Measurements from ENCODE around the gene ANGPTL8.

ANGPTL8 gene

DNA sequence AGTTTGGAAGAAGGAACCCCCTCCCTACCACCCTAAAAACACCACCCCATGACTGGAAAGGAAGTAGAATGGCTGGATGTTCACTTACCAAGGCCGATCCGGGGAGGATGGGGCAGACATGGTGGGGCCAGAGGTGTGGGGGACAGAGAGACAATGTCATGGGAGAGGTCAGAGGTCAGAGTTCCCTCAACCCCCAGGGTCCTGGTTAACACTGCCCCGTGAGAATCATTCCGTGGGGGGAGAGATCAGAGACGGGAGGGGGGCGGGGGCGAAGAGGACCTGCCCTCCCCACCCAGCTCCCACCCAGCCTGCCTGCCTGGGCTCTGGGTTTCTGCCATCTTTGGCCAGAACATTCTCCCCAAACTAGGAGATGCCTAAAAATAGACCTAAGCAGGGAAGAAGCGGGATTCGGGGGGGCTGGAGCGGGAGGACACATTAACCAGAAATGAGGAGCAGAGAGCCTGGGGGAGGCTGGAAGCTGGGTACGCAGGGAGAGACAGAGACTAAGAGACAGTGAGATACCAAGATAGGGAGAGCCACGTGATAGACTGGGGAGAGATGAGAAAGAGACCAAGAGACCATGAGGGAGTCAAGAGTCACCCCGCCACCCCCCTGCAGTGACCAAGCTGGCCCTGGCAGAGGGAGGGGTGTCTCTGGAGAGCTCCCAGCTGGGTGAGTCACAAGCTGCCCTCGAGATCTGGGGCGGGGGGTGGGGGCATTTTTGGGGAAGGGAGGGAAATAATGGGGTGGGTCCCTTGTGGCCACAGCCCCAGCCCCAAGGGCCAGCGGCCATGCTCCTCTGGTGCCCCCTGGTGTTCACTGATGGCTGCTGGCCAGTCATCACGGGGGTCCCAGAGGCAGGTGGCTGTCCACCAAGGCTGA, 36.0 kb upstream of the ANGPTL8 start:
- DNase-seq (ENCODE audit: low spot score): no peak

DNA sequence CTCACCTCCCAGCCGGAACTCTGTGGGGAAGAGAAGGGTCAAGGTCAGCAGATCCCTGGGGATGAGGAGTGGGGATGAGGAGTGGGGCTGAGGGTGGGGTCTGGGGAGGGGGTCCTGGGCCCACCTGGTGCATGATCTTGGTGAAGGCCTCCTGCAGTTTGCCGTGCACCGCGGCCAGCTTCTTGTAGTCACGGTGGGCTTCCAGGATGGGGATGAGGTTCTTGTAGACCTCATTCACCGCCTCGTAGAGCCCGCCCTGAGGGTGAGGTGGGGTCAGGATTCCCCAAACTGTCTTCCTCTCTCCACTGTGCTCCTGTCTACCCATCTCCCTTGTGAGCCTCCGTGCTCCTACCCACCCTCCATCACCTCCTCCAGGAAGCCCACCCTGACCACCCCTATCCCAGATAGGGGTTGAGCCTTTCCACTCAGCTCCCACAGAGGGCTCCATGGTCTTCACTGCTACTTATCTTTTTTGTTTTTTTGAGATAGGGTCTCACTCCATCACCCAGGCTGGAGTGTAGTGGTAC, 35.3 kb upstream of the ANGPTL8 start:
- DNase-seq (ENCODE audit: low spot score): no peak

DNA sequence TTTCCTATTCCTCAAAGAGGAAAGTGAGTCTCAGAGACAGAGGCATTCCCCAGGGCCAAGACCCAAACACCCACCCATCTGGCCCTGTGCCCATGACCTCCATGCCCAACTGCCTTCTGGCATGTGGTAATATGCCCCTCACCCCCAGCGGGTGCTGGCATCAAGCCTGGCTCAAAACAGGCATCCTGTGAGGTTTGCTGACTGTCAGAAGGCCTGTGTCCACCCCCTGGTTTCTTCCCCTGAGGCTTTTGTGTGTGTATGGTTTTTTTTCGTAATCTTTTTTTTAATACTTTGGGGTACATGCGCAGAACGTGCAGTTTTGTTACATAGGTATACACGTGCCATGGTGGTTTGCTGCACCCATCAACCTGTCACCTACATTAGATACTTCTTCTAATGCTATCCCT, 34.5 kb upstream of the ANGPTL8 start:
- no peak for DNase-seq (ENCODE audit: low spot score)

DNA sequence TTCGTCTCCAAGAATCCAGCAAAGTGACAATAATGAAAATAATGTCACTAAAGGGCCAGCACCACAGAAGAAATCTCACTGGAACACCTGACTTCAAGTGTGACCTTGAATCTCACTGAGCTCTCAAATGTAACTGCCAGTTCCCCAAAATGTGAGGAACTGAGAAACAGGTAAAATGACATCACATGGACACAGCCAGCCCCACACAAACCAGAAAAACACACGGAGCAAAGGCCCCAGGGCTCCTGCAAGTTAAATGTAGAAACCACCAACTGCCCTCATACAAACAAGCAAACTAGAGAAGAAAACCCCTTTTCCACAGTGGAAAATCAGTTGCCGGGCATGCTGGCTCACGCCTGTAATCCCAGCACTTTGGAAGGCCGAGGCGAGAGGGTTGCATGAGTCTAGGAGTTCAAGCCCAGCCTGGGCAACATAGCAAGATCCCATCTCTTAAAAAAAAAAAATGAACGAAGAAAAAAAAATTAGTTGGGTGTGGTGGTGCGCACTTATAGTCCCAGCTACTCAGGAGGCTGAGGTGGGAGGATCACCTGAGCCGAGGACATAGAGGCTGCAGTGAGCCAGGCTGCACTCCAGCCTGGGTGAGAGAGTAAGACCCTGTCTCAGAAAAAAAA, 33.4 kb upstream of the ANGPTL8 start:
- DNase-seq (ENCODE audit: low spot score): no peak

DNA sequence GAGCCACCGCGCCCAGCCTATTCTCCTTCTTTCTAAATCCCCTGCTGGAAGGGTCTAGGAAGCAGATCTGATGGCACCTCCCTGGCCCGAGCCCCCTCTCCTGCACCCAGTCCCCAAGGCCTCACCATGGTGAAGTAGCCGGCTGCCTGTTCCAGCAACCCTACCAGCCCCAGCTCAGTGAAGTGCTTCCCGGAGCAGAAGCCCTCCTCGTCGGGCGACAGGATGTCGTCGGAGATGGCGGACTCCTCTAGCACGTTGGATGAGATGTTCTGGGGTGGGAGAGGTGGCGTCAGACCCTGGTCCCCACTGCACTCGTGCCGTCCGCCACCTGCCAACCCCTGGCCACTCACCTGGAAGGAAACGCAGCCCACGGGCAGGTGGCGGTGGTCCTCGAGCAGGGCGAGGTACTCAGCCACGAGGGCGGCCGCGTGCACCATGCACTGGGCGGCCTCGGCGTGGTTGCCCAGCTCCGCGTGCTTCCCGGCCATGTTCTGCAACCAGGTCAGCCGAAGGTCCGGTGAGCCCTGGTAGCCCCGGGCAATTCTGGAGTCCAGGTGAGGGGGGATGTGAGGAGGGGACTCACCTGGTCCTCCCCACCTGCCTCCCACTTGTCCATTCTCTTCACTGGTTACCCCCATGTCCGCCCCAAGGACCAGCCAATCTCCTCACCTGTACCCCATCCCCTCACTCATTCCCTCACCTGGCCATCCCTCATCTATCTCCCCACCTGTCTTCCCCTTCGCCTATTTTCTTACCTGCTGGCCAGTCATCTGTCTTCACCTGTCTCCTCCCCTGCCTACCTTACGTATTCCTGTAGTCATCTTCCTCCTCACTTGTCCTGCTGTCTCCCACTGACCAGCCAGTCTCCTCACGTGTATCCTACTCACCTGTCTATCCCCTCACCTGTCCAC, 30.6 kb upstream of the ANGPTL8 start:
- no peak for DNase-seq (ENCODE audit: low spot score)

DNA sequence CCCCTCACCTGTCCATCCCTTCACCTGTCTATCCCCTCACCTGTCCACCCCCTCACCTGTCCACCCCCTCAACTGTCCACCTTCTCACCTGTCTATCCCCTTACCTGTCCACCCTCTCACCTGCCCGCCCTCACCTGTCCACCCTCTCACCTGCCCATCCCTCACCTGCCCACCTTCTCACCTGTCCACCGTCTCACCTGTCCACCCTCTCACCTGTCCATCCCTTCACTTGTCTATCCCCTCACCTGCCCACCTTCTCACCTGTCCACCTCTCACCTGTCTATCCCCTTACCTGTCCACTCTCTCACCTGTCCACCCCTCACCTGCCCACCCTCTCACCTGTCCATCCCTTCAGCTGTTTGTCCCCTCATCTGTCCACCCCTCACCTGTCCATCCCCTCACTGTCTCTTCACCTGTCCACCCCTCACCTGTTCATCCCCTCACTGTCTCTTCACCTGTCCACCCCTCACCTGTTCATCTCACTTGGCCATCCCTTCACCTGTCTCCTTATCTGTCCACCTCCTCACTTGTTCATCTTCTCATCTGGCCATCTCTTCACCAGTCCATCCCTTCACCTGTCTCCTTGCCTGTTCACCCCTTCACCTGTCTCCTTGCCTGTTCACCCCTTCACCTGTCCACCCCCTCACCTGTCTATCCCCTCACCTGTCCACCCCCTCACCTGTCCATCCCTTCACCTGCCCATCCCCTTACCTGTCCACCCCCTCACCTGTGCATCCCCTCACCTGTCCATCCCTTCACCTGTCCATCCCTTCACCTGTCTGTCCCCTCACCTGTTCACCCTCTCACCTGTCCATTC, 29.4 kb upstream of the ANGPTL8 start:
- DNase-seq (ENCODE audit: low spot score): no peak

DNA sequence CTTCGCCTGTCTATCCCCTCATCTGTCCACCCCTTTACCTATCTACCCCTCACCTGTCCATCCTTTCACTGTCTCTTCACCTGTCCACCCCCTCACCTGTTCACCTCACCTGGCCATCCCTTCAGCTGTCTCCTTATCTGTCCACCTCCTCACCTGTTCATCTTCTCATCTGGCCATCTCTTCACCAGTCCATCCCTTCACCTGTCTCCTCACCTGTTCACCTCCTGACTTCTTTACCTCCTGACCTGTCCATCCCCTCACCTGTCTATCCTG, 28.8 kb upstream of the ANGPTL8 start:
- no peak for DNase-seq (ENCODE audit: low spot score)

DNA sequence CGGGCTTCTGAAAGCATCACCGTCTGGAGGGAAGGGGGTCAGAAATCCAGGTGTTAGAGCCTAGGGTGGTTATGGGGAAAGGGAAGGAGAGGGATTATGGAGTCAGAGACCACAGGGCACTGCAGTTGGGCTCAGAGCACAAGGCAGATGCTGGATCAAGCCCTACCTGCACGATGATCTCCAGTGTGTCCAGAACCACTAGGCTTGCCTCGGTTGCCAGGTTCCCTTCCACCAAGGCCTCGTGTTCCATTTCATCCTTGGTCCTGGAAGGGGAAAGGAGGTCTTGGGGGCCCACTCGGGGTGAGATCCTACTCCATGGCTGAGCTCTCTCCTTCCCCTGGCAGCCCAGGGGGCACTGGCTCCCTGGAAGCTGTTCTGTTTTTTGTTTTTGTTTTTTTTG, 25.0 kb upstream of the ANGPTL8 start:
- DNase-seq (ENCODE audit: low spot score): no peak

DNA sequence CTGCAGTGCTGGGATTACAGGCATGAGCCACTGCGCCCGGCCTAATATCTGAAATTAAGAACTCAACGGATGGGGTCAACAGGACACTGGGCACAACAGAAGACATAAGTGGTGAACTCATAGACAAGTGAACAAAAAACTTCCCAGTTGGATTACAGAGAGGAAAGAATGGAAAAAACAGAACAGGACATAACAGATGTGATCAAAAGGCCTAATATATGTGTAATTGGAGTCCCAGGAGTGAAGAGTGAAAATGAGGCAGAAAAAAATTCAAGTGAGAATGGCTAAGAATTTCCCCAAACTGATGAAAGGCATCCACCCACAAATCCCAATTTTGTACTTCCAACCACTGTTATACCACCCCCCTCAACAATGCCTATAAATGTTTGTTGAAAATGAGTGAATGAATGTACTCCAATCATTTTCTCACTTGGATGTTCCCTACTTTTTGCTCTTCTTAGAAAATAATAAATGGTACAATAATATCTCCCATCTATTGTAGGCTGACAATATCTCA, 18.3 kb upstream of the ANGPTL8 start:
- no peak for DNase-seq (ENCODE audit: low spot score)

DNA sequence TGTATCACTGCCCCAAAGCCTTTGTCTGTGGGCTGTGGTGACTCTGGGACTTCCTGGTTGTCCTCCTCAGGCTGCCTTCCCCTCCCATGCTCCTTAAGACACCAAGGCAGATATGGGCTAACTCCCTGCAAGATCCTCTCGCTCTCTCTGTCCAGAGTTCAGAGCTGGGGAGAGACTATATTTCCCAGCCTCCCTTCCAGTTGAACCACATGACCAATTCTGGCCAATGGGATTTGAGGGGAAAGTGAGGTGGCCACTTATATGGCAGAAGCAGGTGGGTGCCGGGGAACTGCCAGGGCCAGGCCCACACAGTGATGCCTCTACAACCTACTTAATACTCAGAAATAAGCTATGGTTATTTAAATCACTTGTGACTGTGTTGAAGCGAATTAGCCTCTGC, 16.2 kb upstream of the ANGPTL8 start:
- DNase-seq (ENCODE audit: low spot score): no peak

DNA sequence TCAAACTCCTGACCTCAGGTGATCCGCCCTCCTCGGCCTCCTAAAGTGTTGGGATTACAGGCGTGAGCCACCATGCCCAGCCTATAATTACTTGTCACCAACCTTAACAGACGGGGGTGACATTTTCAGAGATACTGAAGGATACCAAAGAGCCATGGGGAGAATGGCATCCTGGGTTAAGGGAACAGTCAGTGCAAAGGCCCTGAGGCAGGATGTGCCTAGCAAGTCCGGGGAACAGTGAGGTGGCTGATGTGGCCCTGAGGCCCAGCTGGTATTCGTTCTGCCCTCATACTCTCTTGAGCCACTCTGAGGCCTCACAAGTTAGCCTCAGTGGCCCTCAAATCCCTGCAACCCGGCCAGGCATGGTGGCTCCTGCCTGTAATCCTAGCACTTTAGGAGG, 15.0 kb upstream of the ANGPTL8 start:
- no peak for DNase-seq (ENCODE audit: low spot score)

DNA sequence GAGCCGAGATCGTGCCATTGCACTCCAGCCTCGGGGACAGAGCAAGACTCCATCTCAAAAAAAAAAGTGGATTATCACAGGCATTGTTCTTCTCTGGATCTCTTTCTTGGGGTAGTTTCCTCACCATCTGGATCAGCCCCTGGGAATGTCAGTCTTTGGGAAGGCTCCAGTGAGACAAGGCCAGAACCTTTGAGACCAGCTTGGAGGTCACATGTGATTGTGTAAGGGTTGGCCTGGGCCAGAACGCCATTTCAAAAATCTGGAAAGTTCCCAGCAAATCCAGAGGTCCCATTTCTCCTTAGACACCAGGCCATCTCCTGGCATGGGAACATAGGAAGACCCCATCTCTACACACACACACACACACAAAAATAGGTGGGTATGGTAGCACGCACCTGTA, 14.2 kb upstream of the ANGPTL8 start:
- no peak for DNase-seq (ENCODE audit: low spot score)

DNA sequence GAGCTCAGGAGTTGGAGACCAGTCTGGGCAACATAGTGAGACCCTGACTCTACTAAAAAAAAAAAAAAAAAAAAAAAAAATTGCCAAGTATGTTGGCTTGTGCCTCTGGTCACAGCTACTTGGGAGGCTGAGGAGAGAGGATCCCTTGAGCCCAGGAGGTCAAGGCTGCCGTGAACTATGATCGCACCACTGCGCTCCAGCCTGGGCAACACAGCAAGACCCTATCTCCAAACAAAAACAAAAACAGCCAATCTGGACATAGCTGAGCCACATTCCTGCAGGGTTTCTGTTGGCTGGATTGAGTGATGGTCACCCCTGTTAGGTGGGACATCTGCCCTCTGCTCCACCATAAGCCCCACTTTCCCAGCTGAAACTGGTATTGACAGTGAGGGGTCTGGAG, 13.6 kb upstream of the ANGPTL8 start:
- no peak for DNase-seq (ENCODE audit: low spot score)

DNA sequence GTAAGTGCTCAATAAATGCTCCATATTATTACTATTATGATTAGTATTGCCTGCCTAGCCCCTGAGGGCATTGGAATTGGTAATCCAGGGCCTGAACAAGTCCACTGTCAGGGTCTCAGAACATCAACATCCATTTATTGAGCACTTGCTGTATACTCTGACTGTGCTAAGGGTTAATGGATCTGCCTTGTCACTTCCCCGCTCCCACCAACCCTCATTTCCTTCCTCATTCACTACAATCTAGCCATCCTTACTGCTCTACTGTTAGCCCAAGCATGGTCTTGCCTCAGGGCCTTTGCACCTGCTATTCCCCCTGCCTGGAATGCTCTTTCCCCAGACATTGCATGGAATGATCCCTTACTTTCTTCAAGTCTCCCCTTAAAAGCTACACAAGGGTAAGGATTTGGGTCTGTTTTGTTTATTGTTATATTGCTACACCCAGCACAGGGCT, 12.7 kb upstream of the ANGPTL8 start:
- no peak for DNase-seq (ENCODE audit: low spot score)

DNA sequence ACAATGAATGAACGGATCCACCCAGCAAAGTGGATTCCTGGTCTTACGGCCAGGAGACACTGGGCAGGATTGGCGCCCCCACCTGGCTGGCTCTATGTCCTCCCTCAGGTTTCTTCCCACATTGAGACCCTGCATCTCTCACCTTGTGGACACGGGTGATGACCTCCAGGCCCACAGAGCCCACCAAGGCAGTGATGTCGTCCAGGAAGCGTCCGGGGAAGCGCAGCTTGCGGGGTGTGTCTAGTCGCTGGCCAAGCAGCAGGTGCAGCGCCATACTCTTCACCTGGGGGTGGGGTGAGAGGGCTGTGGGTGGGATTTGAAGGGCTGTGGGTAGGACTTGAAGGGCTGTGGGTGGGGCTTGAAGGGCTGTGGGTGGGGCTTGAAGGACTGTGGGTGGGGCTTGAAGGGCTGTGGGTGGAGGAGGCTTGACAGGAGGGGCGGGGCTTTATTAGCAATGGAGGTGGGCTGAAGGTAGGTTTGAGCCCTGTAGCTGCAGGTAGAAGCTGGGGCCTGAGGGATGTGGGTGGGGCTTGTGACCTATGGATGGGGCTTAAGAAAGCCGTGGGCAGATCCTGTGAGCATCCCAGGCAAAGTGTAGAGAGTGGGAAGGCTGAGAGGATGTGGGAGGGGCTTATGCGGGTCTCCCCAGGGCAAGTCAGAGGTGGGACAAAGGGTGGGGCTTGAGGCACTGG, 12.1 kb upstream of the ANGPTL8 start:
- DNase-seq (ENCODE audit: low spot score): no peak

DNA sequence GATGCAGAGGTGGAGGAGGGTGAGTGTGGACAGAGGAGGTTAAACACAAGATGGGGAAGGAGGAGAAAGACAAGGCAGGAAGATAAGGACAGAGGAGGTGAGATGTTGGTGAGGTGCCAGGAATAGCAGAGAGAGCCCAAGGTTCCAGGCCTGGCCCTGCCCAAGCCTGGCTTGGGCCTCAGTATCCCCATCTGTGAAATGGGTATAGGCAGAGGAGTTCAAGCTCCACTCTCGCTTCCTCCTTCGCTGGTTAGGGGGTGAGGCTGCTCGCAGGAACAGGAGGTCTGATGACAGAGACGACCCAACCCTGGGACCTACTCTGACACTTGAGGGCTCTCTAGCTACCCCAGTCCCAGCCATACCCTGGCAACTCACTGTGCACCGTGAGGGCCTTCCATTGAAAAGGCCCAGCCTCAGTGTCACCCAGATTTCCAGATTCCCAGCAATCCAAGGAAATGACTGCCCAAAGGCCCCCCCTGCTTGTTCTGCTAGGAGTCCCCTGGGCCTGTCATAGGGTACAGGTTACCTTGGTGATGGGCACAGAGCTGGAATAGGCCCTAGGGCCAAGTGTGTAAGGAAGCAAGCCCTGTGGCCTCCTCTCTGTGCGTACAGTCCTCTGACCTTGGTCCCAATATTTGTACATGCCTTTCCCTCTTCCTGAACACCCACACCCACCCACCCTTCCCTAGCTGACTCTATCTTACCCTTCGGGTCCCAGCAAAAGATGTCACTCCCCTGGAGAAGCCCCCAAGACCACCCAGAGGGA, 8.6 kb upstream of the ANGPTL8 start:
- no peak for DNase-seq (ENCODE audit: low spot score)

DNA sequence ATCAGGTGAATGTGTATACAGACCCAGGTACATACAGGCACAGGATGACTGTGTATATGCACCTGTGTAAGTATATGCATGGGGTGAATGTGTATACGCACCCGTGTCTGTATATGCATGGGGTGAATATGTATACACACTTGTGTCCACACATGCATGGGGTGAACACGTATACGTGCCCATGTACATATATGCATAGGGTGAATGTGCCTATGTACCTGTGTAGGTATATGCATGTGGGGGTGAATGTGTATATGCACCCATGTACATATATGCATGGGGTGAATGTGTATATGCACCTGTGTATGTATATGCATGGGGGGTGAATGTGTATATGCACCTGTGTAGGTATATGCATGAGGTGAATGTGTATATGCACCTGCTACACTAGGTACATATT, 6.9 kb upstream of the ANGPTL8 start:
- no peak for DNase-seq (ENCODE audit: low spot score)

DNA sequence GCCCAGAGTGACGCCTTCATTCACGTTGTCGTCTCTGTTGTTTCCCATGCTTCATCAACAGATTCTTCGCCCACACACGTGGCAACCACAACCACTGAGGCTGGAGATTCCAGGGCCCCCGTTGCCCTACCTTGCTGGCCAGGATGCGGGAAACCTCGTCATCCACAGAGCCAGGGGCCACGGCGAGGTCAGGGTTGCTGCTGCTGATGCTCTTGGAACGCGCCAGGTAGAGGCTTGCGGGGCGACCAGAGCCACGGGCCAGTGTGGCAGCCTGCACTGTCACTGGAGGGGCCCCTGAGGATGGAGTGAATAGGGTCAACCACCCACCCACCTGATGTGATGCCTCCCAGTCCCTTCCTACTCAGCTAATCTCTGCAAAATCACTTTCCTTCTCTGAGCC, 6.3 kb upstream of the ANGPTL8 start:
- DNase-seq (ENCODE audit: low spot score): no peak

DNA sequence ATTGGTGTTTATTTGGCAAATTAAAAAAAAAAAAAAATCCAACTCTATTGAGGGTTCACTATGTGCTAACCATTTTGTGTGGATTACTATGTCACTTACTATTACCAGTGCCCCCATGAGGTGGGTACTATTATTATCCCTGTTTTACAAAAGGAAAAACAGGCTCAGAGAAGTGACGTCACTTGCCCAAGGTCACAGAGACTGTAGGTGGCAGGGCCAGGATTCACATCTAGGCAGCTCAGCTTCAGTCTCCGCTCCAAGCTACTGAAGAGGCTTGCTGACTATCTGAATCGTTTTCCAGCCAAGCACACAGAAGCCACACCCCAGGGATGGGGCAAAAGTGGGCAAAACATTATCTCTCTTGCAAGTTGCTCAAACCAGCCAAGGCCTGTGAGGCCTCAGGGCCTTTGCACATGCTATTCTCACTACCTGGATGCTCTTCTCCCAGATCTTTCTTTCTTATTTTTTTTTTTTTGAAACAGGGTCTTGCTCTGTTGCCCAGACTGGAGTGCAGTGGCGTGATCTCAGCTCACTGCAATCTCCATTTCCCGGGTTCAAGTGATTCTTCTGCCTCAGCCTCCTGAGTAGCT, 4.8 kb upstream of the ANGPTL8 start:
- DNase-seq (ENCODE audit: low spot score): no peak

Data from globus pallidus (tissue), 1 donor.